SK-N-SH (cell line): ENCODE data around the gene USP12. TPM values are rescaled to one million over a fixed set of nuclear protein-coding genes. Genes with fewer than 3 reads are reported as not detected.

Experiments used
- CTCF ChIA-PET: fragments of 300-600, 350-600 bp; formaldehyde crosslinking; extraction: SDS; loops from one replicate; lab custom pipeline; 2021; lab: Yijun Ruan, JAX
- POLR2A ChIA-PET: fragments of 350-600 bp; sonication (Branson Sonifier 250); formaldehyde crosslinking; extraction: SDS; loops from one replicate; lab custom pipeline; 2020; ENCODE audit warnings: antibody characterized with exemption, inconsistent platforms; lab: Yijun Ruan, JAX
- DNase-seq: peaks from one replicate; pipeline ENCODE4 v3.0.0; 2012
- H2AFZ ChIP-seq: fragments of 200-600 bp; sonication (generic); 2 replicates; pipeline ENCODE4 v1.8.1; 2016; ENCODE audit warnings: antibody characterized with exemption, mild to moderate bottlenecking, low read depth
- H3F3A ChIP-seq: fragments of 200-600 bp; sonication (generic); replicated peaks from 2 replicates; pipeline ENCODE3; 2016; ENCODE audit warnings: antibody characterized with exemption, mild to moderate bottlenecking; ENCODE audit not compliant: insufficient read depth
- H3K27ac ChIP-seq, 2 experiments: fragments of 200-500 bp in 1 of 2; fragments of 200-600 bp in 1 of 2; sonication (Bioruptor generic) in 1 of 2; sonication (generic), shearing (Covaris generic) in 1 of 2; 2 replicates each; pipeline versions ENCODE4 v1.5.1 to v1.6.1; 2014 to 2016; ENCODE audit warnings: low read depth in 2 of 2, inconsistent platforms in 1 of 2, low read length in 1 of 2, mild to moderate bottlenecking in 1 of 2, mixed read lengths in 1 of 2
- H3K27me3 ChIP-seq: fragments of 200-600 bp; sonication (generic), shearing (Covaris generic); 2 replicates; pipeline ENCODE4 v1.6.1; 2016; ENCODE audit warnings: mixed run types; ENCODE audit not compliant: insufficient read depth
- H3K36me3 ChIP-seq, 2 experiments: fragments of 200-500 bp in 1 of 2; fragments of 200-600 bp in 1 of 2; sonication (Bioruptor generic) in 1 of 2; sonication (generic) in 1 of 2; replicated peaks in 1 of 2; 2 replicates each; pipeline versions ENCODE3 to v1.5.1; 2014 to 2016; ENCODE audit warnings: low read length in 1 of 2, mild to moderate bottlenecking in 1 of 2; ENCODE audit not compliant: insufficient read depth in 2 of 2, control insufficient read depth in 1 of 2
- H3K4me1 ChIP-seq, 2 experiments: fragments of 200-500 bp in 1 of 2; fragments of 200-600 bp in 1 of 2; sonication (Bioruptor generic) in 1 of 2; sonication (generic), shearing (Covaris generic) in 1 of 2; 2 replicates each; pipeline versions ENCODE4 v1.5.1 to v1.6.1; 2014 to 2016; ENCODE audit warnings: low read depth in 1 of 2, low read length in 1 of 2, mixed run types in 1 of 2; ENCODE audit not compliant: insufficient read depth in 2 of 2, control insufficient read depth in 1 of 2
- H3K4me2 ChIP-seq: fragments of 200-600 bp; sonication (generic), shearing (Covaris generic); 2 replicates; pipeline ENCODE4 v1.6.1; 2017; ENCODE audit warnings: mixed run types
- H3K4me3 ChIP-seq, 2 experiments: fragments of 200-500 bp in 1 of 2; fragments of 200-600 bp in 1 of 2; sonication (Bioruptor generic) in 1 of 2; sonication (generic), shearing (Covaris generic) in 1 of 2; 2 replicates each; pipeline versions ENCODE4 v1.5.1 to v1.8.1; 2014 to 2016; ENCODE audit warnings: low read depth in 2 of 2, inconsistent platforms in 1 of 2, low read length in 1 of 2, mild to moderate bottlenecking in 1 of 2, mixed read lengths in 1 of 2, moderate library complexity in 1 of 2
- H3K79me2 ChIP-seq: fragments of 200-600 bp; sonication (generic); 2 replicates; pipeline ENCODE4 v1.8.1; 2017; ENCODE audit warnings: mild to moderate bottlenecking; ENCODE audit not compliant: insufficient read depth
- H3K9ac ChIP-seq: fragments of 200-600 bp; sonication (generic); 2 replicates; pipeline ENCODE4 v1.6.1; 2017; ENCODE audit warnings: mixed run types
- H3K9me2 ChIP-seq: fragments of 200-600 bp; sonication (generic); 2 replicates; pipeline ENCODE4 v1.6.1; 2017; ENCODE audit warnings: mixed run types
- H3K9me3 ChIP-seq: fragments of 200-600 bp; sonication (generic); 2 replicates; pipeline ENCODE4 v1.6.1; 2017; ENCODE audit warnings: mixed run types, mild to moderate bottlenecking, moderate library complexity
- H4K20me1 ChIP-seq: fragments of 200-600 bp; sonication (generic); 2 replicates; pipeline ENCODE4 v1.6.1; 2017; ENCODE audit warnings: mild to moderate bottlenecking, mixed run types; ENCODE audit not compliant: insufficient read depth
- EP300 ChIP-seq, 2 experiments: IDR thresholded peaks; 2 replicates each; pipeline versions ENCODE4 v1.4.0 to v1.6.1; 2012; ENCODE audit warnings: borderline replicate concordance in 1 of 2, low read depth in 1 of 2, low read length in 1 of 2
- FOSL2 ChIP-seq: IDR thresholded peaks from 2 replicates; pipeline ENCODE4 v1.4.0; 2012; ENCODE audit warnings: low read depth, mild to moderate bottlenecking, moderate library complexity, borderline replicate concordance
- GATA2 ChIP-seq: sonication (generic); formaldehyde crosslinking; IDR thresholded peaks from 2 replicates; pipeline ENCODE4 v1.5.0; 2020; ENCODE audit warnings: mild to moderate bottlenecking, missing genetic modification reagents
- MEF2A ChIP-seq: IDR thresholded peaks from 2 replicates; pipeline ENCODE4 v1.4.0; 2012; ENCODE audit warnings: low read depth, borderline replicate concordance
- MXI1 ChIP-seq: IDR thresholded peaks from 2 replicates; pipeline ENCODE4 v1.6.1; 2012; ENCODE audit warnings: mild to moderate bottlenecking, low read depth, low read length, improper control_type of control experiment
- RCOR1 ChIP-seq: fragments of 150-350 bp; IDR thresholded peaks from 2 replicates; pipeline ENCODE4 v1.6.1; 2017; ENCODE audit warnings: antibody characterized with exemption, low read length
- RFX5 ChIP-seq: IDR thresholded peaks from 2 replicates; pipeline ENCODE4 v1.6.1; 2012; ENCODE audit warnings: mild to moderate bottlenecking, improper control_type of control experiment, low read length
- SMC3 ChIP-seq: IDR thresholded peaks from 2 replicates; pipeline ENCODE4 v1.6.1; 2012; ENCODE audit warnings: low read depth, low read length, improper control_type of control experiment
- TCF12 ChIP-seq: IDR thresholded peaks from 2 replicates; pipeline ENCODE4 v1.4.0; 2012
- polyA plus RNA-seq, 3 experiments: library from polyadenylated mRNA; depleted of rRNA; stranded (reverse); fragments of >200 nt; gene quantifications; 2 replicates each; pipeline ENCODE4 v1.2.3, GENCODE V29; 2012
- TF ChIP-seq, protein P1 (sequence below): IDR thresholded peaks from 2 replicates; pipeline ENCODE4 v1.4.0; 2012; ENCODE audit warnings: low read depth, borderline replicate concordance
- TF ChIP-seq, protein P2 (sequence below): IDR thresholded peaks from 2 replicates; pipeline ENCODE4; 2012
- TF ChIP-seq, protein P3 (sequence below): IDR thresholded peaks from 2 replicates; pipeline ENCODE4 v1.4.0; 2012; ENCODE audit warnings: low read depth
- TF ChIP-seq, protein P4 (sequence below): fragments of 150-350 bp; IDR thresholded peaks from 2 replicates; pipeline ENCODE4 v1.6.1; 2016; ENCODE audit warnings: mild to moderate bottlenecking, low read depth, low read length
- TF ChIP-seq, protein P5 (sequence below): fragments of 200-600 bp; sonication (generic); IDR thresholded peaks from 2 replicates; pipeline ENCODE4 v1.6.1; 2017; ENCODE audit warnings: antibody characterized with exemption, mild to moderate bottlenecking, moderate library complexity

USP12 gene
- polyA plus RNA-seq, 1 of the 3 experiments (the other 2 are of a cell fraction): 5.0 TPM

DNA sequence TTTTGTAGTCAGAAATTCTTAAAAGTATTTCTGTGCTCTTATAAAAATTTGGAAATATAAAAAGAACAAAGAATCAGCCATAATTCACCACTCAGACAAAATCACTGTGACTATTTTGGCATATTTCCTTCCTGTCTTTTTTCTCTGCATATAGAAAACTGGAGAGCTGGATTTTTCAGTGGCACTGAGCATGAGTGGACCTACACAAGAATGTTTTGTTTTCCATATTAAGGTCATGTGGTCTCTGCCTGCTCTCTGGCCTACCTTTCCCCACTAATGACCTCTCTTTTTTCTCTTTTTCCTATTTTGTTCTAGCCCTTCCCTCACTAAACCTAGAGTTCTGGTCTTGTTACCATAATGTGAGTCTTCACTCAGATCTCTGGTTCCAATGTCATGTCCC, 17.6 kb upstream of the USP12 start:
- ChIA-PET POLR2A (no interaction called here), CTCF (interaction anchor here (0.6 kb wide), 1 partner anchor 23 kb away, joined by 3 read pairs; no protein-coding TSS in a partner anchor)
- Histone ChIP-seq H3K9ac (no peak overlapping the region), H3K4me1 (peaks cover 0 to 7% of the 10 kb centered on the region in 2 experiments; a peak in 1 of 4 replicates), H3K27ac (no peak overlapping the region), H3K4me2 (no peak overlapping the region), H4K20me1 (no peaks in the 10 kb centered on the region), H3K27me3 (no peaks in the 10 kb centered on the region), H3K9me3 (no peaks in the 10 kb centered on the region), H3F3A (peaks cover 4% of the 10 kb centered on the region), H3K79me2 (no peaks in the 10 kb centered on the region), H3K36me3 (no peaks in the 10 kb centered on the region), H3K9me2 (no peaks in the 10 kb centered on the region), H3K4me3 (no peak overlapping the region), H2AFZ (no peak overlapping the region)
- TF ChIP-seq, protein P1, sequence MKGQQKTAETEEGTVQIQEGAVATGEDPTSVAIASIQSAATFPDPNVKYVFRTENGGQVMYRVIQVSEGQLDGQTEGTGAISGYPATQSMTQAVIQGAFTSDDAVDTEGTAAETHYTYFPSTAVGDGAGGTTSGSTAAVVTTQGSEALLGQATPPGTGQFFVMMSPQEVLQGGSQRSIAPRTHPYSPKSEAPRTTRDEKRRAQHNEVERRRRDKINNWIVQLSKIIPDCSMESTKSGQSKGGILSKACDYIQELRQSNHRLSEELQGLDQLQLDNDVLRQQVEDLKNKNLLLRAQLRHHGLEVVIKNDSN: no peak
- TF ChIP-seq, protein P2, sequence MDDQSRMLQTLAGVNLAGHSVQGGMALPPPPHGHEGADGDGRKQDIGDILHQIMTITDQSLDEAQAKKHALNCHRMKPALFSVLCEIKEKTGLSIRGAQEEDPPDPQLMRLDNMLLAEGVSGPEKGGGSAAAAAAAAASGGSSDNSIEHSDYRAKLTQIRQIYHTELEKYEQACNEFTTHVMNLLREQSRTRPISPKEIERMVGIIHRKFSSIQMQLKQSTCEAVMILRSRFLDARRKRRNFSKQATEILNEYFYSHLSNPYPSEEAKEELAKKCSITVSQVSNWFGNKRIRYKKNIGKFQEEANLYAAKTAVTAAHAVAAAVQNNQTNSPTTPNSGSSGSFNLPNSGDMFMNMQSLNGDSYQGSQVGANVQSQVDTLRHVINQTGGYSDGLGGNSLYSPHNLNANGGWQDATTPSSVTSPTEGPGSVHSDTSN: no peak
- TF ChIP-seq EP300 (IDR thresholded peaks at IDR 0.05; ENCODE audit: borderline replicate concordance in 1 of 2, low read depth in 1 of 2, low read length in 1 of 2): no peak
- no peak for TF ChIP-seq FOSL2
- no peak for TF ChIP-seq MEF2A
- TF ChIP-seq, protein P3, sequence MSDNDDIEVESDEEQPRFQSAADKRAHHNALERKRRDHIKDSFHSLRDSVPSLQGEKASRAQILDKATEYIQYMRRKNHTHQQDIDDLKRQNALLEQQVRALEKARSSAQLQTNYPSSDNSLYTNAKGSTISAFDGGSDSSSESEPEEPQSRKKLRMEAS: no peak
- TF ChIP-seq, protein P4, sequence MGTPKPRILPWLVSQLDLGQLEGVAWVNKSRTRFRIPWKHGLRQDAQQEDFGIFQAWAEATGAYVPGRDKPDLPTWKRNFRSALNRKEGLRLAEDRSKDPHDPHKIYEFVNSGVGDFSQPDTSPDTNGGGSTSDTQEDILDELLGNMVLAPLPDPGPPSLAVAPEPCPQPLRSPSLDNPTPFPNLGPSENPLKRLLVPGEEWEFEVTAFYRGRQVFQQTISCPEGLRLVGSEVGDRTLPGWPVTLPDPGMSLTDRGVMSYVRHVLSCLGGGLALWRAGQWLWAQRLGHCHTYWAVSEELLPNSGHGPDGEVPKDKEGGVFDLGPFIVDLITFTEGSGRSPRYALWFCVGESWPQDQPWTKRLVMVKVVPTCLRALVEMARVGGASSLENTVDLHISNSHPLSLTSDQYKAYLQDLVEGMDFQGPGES: no peak
- no peak for TF ChIP-seq TCF12
- TF ChIP-seq, protein P5, sequence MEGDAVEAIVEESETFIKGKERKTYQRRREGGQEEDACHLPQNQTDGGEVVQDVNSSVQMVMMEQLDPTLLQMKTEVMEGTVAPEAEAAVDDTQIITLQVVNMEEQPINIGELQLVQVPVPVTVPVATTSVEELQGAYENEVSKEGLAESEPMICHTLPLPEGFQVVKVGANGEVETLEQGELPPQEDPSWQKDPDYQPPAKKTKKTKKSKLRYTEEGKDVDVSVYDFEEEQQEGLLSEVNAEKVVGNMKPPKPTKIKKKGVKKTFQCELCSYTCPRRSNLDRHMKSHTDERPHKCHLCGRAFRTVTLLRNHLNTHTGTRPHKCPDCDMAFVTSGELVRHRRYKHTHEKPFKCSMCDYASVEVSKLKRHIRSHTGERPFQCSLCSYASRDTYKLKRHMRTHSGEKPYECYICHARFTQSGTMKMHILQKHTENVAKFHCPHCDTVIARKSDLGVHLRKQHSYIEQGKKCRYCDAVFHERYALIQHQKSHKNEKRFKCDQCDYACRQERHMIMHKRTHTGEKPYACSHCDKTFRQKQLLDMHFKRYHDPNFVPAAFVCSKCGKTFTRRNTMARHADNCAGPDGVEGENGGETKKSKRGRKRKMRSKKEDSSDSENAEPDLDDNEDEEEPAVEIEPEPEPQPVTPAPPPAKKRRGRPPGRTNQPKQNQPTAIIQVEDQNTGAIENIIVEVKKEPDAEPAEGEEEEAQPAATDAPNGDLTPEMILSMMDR: no peak
- no peak for TF ChIP-seq RFX5
- TF ChIP-seq RCOR1: no peak
- no peak for TF ChIP-seq GATA2 (CRISPR knock-in tag)
- TF ChIP-seq SMC3: no peak
- TF ChIP-seq MXI1: no peak
- no peak for DNase-seq
